Thyroid gland (tissue), 4 donors: ENCODE data around the gene RGSL1. TPM values are rescaled to one million over a fixed set of nuclear protein-coding genes. Genes with fewer than 3 reads are reported as not detected.
A peak's percentile ranks its signal among the peaks of the same experiment; 100 is the strongest.

Experiments
- DNase-seq, 2 donors: peaks; one replicate each; pipeline ENCODE4 v3.0.0-alpha.2; 2019
- H3K27ac ChIP-seq, 3 donors: fragments of 200-600 bp; sonication (generic); 1 replicate in 2 of 3; 2 replicates in 1 of 3; pipeline ENCODE4 v1.5.1; 2016 to 2019; ENCODE audit warnings: mild to moderate bottlenecking in 1 of 3, moderate library complexity in 1 of 3
- H3K27me3 ChIP-seq: fragments of 200-600 bp; sonication (generic); one replicate; pipeline ENCODE4 v1.5.1; 2019
- H3K36me3 ChIP-seq, 2 donors: fragments of 200-600 bp; sonication (generic); one replicate each; pipeline ENCODE4 v1.5.1; 2016 to 2019
- H3K4me1 ChIP-seq, 2 donors: fragments of 200-600 bp; sonication (generic); one replicate each; pipeline ENCODE4 v1.5.1; 2017 to 2019
- H3K4me3 ChIP-seq, 3 donors: fragments of 200-600 bp; sonication (generic); replicated peaks in 1 of 3; 1 replicate in 2 of 3; 2 replicates in 1 of 3; pipeline ENCODE4 v1.5.1; 2016; ENCODE audit warnings: mild to moderate bottlenecking in 1 of 3
- H3K9me3 ChIP-seq: fragments of 200-600 bp; sonication (generic); one replicate; pipeline ENCODE4 v1.5.1; 2017
- CTCF ChIP-seq, 6 experiments: fragments of 200-600 bp in 3 of 6; fragments of 450-650 bp in 3 of 6; sonication (generic) in 3 of 6; IDR thresholded peaks; one replicate each; pipeline ENCODE4 v1.5.1; 2016 to 2019; ENCODE audit warnings: antibody characterized with exemption in 6 of 6, mild to moderate bottlenecking in 2 of 6, inconsistent platforms in 1 of 6, moderate library complexity in 1 of 6
- POLR2A ChIP-seq, 2 donors: fragments of 450-650 bp; IDR thresholded peaks; one replicate each; pipeline ENCODE4 v1.6.1; 2017; ENCODE audit warnings: antibody characterized with exemption in 2 of 2, mild to moderate bottlenecking in 2 of 2, moderate library complexity in 1 of 2
- WGBS, 2 donors: methylation state at CpG; one replicate each; pipeline ENCODE4 v1.1.5; 2017; 5-methylcytosine and 5-hydroxymethylcytosine counted together
- intact Hi-C: fragments of 100-400 bp; cut with DNase I; formaldehyde crosslinking; loops from one replicate; pipeline ENCODE4 v1.15.1; 2023
- total RNA-seq, 4 donors: library from RNA; depleted of rRNA; stranded (reverse); fragments of >200 nt; gene quantifications; one replicate each; pipeline ENCODE4 v1.2.3, GENCODE V29; 2016

RGSL1 gene
- total RNA-seq, 4 donors from 2014 or later = 0.27 TPM; not detected in 3

- Histone ChIP-seq H3K27me3 (no peaks in the 10 kb centered on the region), H3K9me3 (no peaks in the 10 kb centered on the region), H3K36me3 (no peaks in the 10 kb centered on the region), H3K4me3 (no peak overlapping the region), H3K27ac (no peak overlapping the region), H3K4me1 (no peaks in the 10 kb centered on the region)
- 88 to 92% methylated on average over 1 of the region's 1 CpG for WGBS, 2 donors
- DNase-seq = no peak
- TF ChIP-seq POLR2A (IDR thresholded peaks at IDR 0.05) (no peak), CTCF (IDR thresholded peaks at IDR 0.05) (no peak)
- intact Hi-C loops = no loop called here
Observed at GRCh38 chr1:182488803-182489202, 38.9 kb downstream of the RGSL1 start.

GRCh38 chr1:182493063-182493462, 43.1 kb downstream of the RGSL1 start:
- H3K9me3 ChIP-seq = no peaks in the 10 kb centered on the region
- H3K27ac ChIP-seq = no peak overlapping the region
- H3K27me3 ChIP-seq = no peaks in the 10 kb centered on the region
- TF ChIP-seq CTCF (IDR thresholded peaks at IDR 0.05) = no peak
- TF ChIP-seq POLR2A (IDR thresholded peaks at IDR 0.05) = no peak
- no peak overlapping the region for H3K4me3 ChIP-seq
- WGBS, 2 donors = 86 to 87% methylated on average over 2 of the region's 2 CpGs
- intact Hi-C loops = no loop called here
- no peaks in the 10 kb centered on the region for H3K4me1 ChIP-seq
- H3K36me3 ChIP-seq = no peaks in the 10 kb centered on the region
- DNase-seq = no peak

GRCh38 chr1:182495002-182495401, 45.1 kb downstream of the RGSL1 start:
- no peak overlapping the region for H3K27ac ChIP-seq
- no peak overlapping the region for H3K4me3 ChIP-seq
- no peaks in the 10 kb centered on the region for H3K36me3 ChIP-seq
- intact Hi-C loops = no loop called here
- H3K27me3 ChIP-seq = no peaks in the 10 kb centered on the region
- no peaks in the 10 kb centered on the region for H3K4me1 ChIP-seq
- no peaks in the 10 kb centered on the region for H3K9me3 ChIP-seq
- TF ChIP-seq POLR2A (IDR thresholded peaks at IDR 0.05) (no peak), CTCF (IDR thresholded peaks at IDR 0.05) (no peak)
- DNase-seq = no peak

- H3K4me1 ChIP-seq = no peaks in the 10 kb centered on the region
- no peak overlapping the region for H3K27ac ChIP-seq
- no peaks in the 10 kb centered on the region for H3K27me3 ChIP-seq
- DNase-seq = no peak
- H3K36me3 ChIP-seq = no peaks in the 10 kb centered on the region
- H3K9me3 ChIP-seq = no peaks in the 10 kb centered on the region
- TF ChIP-seq CTCF (IDR thresholded peaks at IDR 0.05) (no peak), POLR2A (IDR thresholded peaks at IDR 0.05) (no peak)
- H3K4me3 ChIP-seq = no peak overlapping the region
- intact Hi-C loops = no loop called here
Observed at GRCh38 chr1:182495693-182496092, 45.7 kb downstream of the RGSL1 start.

- no peaks in the 10 kb centered on the region for H3K4me1 ChIP-seq
- H3K27me3 ChIP-seq = no peaks in the 10 kb centered on the region
- 10 to 11% methylated on average over 3 of the region's 3 CpGs for WGBS, 2 donors
- H3K9me3 ChIP-seq = no peaks in the 10 kb centered on the region
- peak; percentile 34 to 36 for DNase-seq
- H3K36me3 ChIP-seq = no peaks in the 10 kb centered on the region
- H3K27ac ChIP-seq = no peak overlapping the region
- intact Hi-C loops = no loop called here
- H3K4me3 ChIP-seq = no peak overlapping the region
- TF ChIP-seq CTCF (IDR thresholded peaks at IDR 0.05) = no peak
- no peak for TF ChIP-seq POLR2A (IDR thresholded peaks at IDR 0.05)
Observed at GRCh38 chr1:182507685-182508084, 57.7 kb downstream of the RGSL1 start.
